ENCODE data around the gene WHRN. TPM values are rescaled to one million over a fixed set of nuclear protein-coding genes. Genes with fewer than 3 reads are reported as not detected.

Gene WHRN
- polyA plus RNA-seq, 5 donors, result 8.8 to 15.4 (median 11.9) TPM

DNA sequence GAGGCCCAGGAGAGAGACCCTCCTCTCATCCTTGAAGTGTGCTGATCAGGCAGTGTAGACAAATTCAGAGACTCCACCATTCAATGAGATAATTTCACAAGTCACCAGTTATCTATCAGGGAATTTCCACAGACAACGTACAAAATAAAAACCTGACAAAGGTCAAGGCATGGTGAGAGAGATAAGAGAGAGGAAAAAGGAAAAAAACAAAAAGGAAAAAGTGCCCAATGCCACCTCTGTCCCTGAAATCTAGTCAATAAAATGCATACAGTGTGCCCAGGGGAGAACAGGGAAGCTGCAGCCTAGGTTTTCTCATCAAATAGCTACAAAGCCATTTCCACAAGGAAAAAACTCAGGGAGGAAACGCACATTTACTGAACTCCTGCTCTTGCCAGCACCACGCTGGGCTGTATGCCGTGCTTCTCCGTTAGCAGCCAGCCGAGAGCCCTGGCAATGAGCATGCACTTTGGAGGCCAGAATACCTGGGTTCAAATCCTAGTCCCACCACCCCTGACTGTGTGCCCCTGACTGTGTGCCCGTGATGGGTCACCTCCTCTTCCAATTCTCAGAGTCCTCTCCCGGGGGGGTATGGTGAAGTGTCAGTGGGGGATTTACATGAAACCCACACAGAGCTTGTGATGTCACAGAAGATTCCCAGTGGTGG, 11.6 kb downstream of the WHRN start:
- no peak for DNase-seq

- DNase-seq, result no peak
Measured at GRCh38 chr9:114492991-114493390, 12.3 kb downstream of the WHRN start.

- no peak for DNase-seq
Measured at GRCh38 chr9:114491430-114492003, 13.8 kb downstream of the WHRN start.

- no peak for DNase-seq
Measured at GRCh38 chr9:114489928-114490327, 15.3 kb downstream of the WHRN start.

DNA sequence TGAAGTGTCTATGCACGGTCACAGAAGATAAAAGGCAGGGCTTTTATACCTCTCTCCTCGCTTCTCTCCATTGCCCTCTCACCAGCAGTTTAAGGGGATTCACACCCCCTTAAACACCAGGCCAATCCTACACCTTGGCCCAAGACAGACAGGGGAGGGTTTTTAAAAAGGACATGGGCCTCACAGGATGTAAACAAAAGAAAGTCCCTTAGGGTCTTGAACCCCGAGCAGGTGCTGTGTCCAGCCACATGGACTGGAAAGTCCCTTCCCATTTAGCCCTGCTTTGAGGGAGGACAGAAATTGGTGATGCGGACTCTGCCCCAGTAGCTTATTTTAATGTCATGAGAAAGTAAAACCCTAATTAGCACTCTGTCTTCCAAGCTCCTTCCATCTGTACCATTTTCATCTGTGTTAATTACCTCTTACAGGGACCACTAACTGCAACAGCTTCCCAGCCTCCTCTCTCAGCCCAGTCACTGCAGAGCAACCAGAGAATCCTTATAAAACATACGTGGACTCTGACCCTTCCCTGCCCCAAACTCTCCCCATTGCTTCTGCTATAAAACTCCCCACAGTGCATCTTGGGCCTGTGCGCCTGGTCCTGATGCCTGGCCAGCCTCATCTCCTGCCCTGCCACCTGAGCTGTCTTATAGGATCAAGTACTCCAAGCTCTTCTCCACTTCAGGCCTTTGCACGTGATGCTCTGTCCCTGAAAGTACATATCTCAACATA, 16.7 kb downstream of the WHRN start:
- DNase-seq, result no peak

DNA sequence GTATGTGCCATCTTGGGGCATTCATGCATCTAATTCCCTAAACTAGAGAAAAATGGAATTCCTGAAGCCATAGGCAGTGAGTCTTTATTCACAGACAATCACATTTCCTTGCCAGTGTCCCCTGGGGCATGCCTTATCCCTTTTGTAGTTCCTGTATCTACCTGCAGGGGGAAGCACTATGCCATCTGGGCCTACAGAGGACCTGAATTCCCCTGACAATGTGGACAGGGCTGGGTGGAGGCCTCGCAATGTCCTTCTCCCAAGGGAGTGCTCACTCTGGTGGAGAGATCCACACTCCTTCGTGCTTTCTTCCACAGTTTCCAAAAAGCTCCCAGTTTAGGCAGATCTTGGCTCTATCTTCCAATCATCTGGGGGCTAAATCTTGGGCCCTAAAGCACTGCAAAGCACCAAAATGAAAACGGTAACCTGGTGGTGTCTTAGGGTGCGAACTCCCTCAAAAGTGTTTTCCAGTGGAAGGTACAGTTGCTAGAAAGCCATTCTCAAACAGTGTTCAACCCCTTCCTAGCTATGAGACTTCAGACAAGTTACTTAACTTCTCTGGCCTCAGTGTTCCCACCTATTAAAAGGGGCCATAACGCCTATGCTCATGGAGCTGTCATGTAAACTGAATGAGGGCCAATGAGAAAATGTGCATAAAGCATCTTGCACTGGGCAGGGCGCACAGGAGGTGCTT, 17.5 kb downstream of the WHRN start:
- peak; percentile 29 to 44 for DNase-seq

DNA sequence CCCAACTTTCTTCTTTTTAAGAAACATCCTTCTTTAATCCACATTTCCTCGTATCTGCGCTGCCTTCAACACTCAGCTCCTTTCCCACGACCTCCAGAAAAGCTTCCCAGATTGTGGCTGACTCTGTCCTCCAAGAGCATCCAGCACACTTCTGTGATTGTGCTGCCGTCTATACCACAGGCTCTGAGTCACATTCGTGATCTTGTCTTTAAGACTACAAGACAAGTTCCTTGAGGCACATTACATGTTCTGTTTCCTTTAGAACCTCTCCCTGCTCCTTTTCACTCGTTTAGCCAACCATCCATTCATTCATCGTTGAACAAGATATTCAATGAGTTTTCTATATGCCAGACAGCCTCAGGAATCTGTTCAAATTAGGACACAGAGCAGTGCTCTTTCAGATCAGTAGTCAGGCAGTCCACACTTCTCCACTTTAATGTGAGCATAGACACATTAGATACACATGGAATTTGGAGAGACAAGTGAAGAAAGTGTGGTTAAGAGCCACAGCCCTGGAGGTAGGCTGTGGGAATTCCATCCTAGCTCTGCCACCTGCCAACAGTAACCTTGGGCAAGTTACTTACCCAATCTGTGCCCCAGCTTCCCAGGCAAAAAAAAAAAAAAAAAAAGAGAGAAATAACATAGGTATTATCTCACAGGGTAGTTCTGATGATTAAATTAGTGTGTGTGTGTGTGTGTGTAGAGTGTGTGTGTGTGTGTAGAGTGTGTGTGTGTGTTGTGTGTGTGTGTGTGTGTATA, 18.9 kb downstream of the WHRN start:
- no peak for DNase-seq

DNA sequence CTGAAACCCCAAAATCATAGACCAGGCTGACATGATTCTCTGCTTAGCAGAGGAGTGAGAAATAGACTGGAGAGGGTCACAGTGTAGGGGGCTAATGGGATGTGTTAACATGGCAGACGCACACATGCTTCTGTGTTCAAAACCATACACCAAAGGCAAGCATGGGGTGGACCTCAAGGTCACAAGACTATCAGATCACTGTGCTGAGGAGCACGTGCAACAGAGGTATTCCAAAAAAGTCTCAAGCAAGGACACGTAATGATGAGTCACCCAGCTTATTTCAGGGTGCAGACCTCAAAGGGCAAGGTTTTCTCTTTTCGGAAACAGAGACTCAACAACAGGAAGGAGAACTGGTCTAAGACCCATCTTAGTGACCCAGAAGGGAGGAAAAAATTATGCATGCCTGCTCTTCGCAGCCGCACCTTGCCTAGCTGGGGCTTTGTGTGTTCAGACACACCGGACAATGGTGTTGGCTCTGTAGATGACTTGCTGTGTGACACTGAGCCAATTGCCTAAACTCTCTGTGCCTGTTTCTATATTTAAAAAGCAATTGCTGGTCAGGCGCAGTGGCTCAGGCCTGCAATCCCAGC, 20.3 kb downstream of the WHRN start:
- DNase-seq, result no peak

DNA sequence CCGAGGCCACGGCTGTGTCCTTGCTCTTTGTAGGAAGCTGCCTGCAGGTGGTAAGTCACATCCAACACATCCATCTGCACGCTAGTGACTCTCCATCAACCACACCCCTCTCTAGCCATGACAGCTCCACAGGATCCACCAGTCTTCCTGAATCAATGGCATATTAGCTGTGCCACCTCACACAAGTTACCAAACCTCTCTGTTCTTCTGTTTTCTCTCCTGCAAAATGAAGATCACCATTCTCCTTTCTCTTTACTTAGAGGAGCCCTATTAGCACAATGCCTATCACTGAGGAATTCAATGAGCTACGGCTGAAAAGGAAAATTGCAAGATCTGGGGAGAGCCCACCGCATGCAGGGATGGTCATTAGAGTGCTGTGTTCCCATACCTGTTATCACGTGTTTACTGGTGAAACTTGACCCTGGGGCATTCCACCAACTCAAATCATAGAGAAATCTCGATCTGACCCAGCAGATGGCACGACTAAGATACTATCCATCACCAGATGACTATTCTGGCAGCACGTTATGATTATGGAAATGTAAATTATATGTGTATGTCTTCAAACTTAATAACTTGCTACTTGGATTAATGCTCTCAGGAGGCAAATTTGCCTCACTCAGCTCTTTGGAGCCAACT, 20.9 kb downstream of the WHRN start:
- DNase-seq, result no peak

DNA sequence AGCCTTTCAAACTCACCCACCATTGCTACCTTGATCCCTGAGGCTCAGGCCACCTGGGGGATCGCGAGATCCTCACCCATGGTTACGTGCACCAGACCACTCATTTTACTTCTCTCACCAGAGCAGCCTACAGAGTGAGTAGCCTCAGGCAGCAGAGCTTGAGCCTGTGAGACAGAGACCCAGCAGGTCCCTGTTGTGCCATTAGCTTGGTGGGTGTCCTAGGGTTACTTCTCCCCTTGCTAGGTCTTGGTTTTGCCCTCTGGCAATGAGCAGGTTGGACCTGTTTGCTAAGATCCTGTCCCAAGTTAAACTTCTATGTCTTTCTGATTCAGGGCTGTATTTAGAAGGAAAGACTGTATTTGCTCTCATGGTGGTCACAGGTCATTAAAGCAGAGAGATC, 21.8 kb downstream of the WHRN start:
- DNase-seq, result no peak

GRCh38 chr9:114482593-114482992, 22.7 kb downstream of the WHRN start:
- no peak for DNase-seq

- DNase-seq, result no peak
Measured at GRCh38 chr9:114481789-114482188, 23.5 kb downstream of the WHRN start.

- no peak for DNase-seq
Measured at GRCh38 chr9:114480746-114481435, 24.4 kb downstream of the WHRN start.

DNA sequence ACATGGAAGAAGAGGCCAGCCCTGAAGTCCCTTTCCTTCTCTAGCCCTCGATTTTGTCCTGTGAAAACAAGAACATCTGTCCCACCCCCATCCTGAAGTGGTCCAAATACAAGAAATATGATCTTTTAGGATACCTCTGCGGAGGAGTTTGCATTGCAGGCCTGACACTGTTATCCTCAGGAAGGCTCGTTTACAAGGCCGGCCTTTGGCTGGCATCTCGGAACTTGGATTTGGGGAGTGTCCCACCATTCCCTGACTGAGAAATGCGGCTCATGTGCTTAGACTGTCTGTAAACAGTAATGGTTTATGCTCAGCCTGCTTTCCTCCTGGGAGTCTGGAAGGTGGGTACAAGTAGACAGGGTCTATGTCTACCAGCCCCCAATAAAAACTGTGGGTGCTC, 26.4 kb downstream of the WHRN start:
- DNase-seq, result no peak

GRCh38 chr9:114478459-114478858, 26.8 kb downstream of the WHRN start:
- no peak for DNase-seq

DNA sequence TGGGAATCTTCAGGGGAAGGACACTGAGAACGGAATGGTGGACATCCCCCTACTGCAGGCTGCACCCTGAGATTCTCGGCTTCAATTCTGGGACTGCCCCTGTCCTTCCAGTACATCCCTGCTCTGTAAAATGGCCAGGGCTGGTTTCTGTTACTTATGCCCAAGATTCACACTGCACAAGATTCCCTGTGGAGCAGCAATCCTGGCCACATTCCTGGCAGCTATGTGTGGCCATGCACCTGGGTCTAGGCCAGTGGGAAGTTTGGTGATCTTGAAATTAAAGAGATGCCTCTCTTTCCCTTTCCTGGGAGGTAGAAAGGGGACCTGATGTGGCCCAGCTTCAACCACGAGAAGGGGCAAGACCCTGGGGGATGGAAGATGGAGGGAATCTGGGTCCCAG, 27.6 kb downstream of the WHRN start:
- DNase-seq, result no peak

- no peak for DNase-seq
Measured at GRCh38 chr9:114476891-114477469, 28.3 kb downstream of the WHRN start.

- DNase-seq, result no peak
Measured at GRCh38 chr9:114475412-114476135, 29.7 kb downstream of the WHRN start.

DNA sequence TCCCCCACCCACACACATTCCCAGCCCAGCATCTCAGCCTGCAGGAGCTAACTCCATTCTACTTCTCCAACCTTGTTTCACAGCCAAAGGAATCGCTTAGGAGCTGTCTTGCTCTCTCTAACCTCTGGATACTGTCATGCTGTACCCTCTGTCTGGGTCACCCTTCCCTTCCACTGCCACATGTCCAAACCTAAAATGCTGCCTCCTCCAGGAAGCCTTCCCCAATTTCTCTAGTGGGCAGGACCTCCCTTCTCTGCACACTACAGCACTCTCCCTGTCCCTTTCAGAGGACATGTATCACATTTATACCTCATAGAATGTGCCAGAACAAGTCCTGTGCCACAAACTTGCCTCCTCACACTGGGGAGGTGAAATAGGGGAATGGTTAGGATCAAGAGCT, 30.8 kb downstream of the WHRN start:
- no peak for DNase-seq

All from right lung (tissue), 5 donors.